Neural cell (in vitro differentiated cells): ENCODE results near the gene DENND5B. TPM values are rescaled to one million over a fixed set of nuclear protein-coding genes. Genes with fewer than 3 reads are reported as not detected.
"Not testable (repeated sequence)": the region's sequence is repeated elsewhere in the genome, so short reads cannot be mapped to it uniquely, and the experiment has no call there.

Source experiments
- H2AFZ ChIP-seq: fragments of 200-600, 300-800 bp; sonication (generic), shearing (Covaris generic); 2 replicates; pipeline ENCODE4 v1.6.0; 2014; ENCODE audit warnings: low read depth, mild to moderate bottlenecking, antibody characterized with exemption, low read length, moderate library complexity
- H3F3A ChIP-seq: fragments of 200-600 bp; shearing (Covaris generic); 2 replicates; pipeline ENCODE4 v1.6.1; 2016; ENCODE audit warnings: mild to moderate bottlenecking, moderate library complexity, mixed read lengths, antibody characterized with exemption, low read length; ENCODE audit not compliant: insufficient read depth, poor library complexity, severe bottlenecking
- H3K27ac ChIP-seq: fragments of 200-600, 300-800 bp; sonication (generic), shearing (Covaris generic); 2 replicates; pipeline ENCODE4 v1.5.1; 2014; ENCODE audit warnings: mild to moderate bottlenecking, low read length, moderate library complexity
- H3K27me3 ChIP-seq: fragments of 300-800, 200-600 bp; sonication (generic), shearing (Covaris generic); 2 replicates; pipeline ENCODE4 v1.6.0; 2014; ENCODE audit warnings: mild to moderate bottlenecking, low read depth, low read length, moderate library complexity; ENCODE audit not compliant: insufficient read depth
- H3K36me3 ChIP-seq: fragments of 300-800, 200-600 bp; sonication (generic), shearing (Covaris generic); 2 replicates; pipeline ENCODE4 v1.5.1; 2014; ENCODE audit warnings: mild to moderate bottlenecking, antibody characterized with exemption, low read length, moderate library complexity; ENCODE audit not compliant: insufficient read depth
- H3K4me2 ChIP-seq: fragments of 300-800, 200-600 bp; sonication (generic), shearing (Covaris generic); 2 replicates; pipeline ENCODE4 v1.6.0; 2014; ENCODE audit warnings: mild to moderate bottlenecking, low read length
- H3K4me3 ChIP-seq: fragments of 300-800, 200-600 bp; sonication (generic), shearing (Covaris generic); 2 replicates; pipeline ENCODE4 v1.5.1; 2014; ENCODE audit warnings: mild to moderate bottlenecking, low read length, moderate library complexity
- H3K79me2 ChIP-seq: fragments of 200-600 bp; shearing (Covaris generic); replicated peaks from 2 replicates; pipeline ENCODE4 v1.6.0; 2014; ENCODE audit warnings: mild to moderate bottlenecking, low read length, moderate library complexity; ENCODE audit not compliant: insufficient read depth
- H3K9ac ChIP-seq: fragments of 300-800, 200-600 bp; sonication (generic), shearing (Covaris generic); 2 replicates; pipeline ENCODE4 v1.6.1; 2016; ENCODE audit warnings: mild to moderate bottlenecking, low read length, mixed read lengths
- H3K9me2 ChIP-seq: fragments of 200-600 bp; shearing (Covaris generic); 2 replicates; pipeline ENCODE4 v1.6.1; 2016; ENCODE audit warnings: mild to moderate bottlenecking, low read length, mixed read lengths; ENCODE audit not compliant: insufficient read depth
- H3K9me3 ChIP-seq: fragments of 200-600, 300-800 bp; sonication (generic), shearing (Covaris generic); 2 replicates; pipeline ENCODE4 v1.6.1; 2016; ENCODE audit warnings: mild to moderate bottlenecking, mixed run types, low read length, moderate library complexity, mixed read lengths
- H4K20me1 ChIP-seq: fragments of 200-600 bp; shearing (Covaris generic); 2 replicates; pipeline ENCODE4 v1.6.1; 2016; ENCODE audit warnings: mild to moderate bottlenecking, mixed run types; ENCODE audit not compliant: insufficient read depth
- EP300 ChIP-seq: fragments of 450-650 bp; conservative IDR thresholded peaks from 2 replicates; pipeline ENCODE4 v1.6.1; 2014; ENCODE audit warnings: antibody characterized with exemption, mild to moderate bottlenecking, moderate library complexity; ENCODE audit not compliant: poor library complexity, severe bottlenecking
- EZH2 ChIP-seq: fragments of 200-600, 300-800 bp; shearing (Covaris generic), sonication (generic); IDR thresholded peaks from 2 replicates; pipeline ENCODE4 v1.6.1; 2014; ENCODE audit warnings: antibody characterized with exemption, low read length, borderline replicate concordance, mild to moderate bottlenecking; ENCODE audit not compliant: insufficient read depth, poor library complexity, severe bottlenecking
- MXI1 ChIP-seq: fragments of 450-650 bp; conservative IDR thresholded peaks from 2 replicates; pipeline ENCODE4 v1.6.1; 2014; ENCODE audit warnings: antibody characterized with exemption, mild to moderate bottlenecking; ENCODE audit not compliant: poor library complexity, severe bottlenecking
- POLR2AphosphoS5 ChIP-seq: IDR thresholded peaks from 2 replicates; pipeline ENCODE4 v1.6.1; 2012
- RAD21 ChIP-seq: fragments of 450-650 bp; conservative IDR thresholded peaks from 2 replicates; pipeline ENCODE4 v1.6.1; 2014; ENCODE audit warnings: antibody characterized with exemption, mild to moderate bottlenecking, moderate library complexity
- REST ChIP-seq: IDR thresholded peaks from 2 replicates; pipeline ENCODE4 v1.6.1; 2012; ENCODE audit warnings: borderline replicate concordance
- SMC3 ChIP-seq: fragments of 450-650 bp; conservative IDR thresholded peaks from 2 replicates; pipeline ENCODE4 v1.6.1; 2014; ENCODE audit warnings: antibody characterized with exemption, mild to moderate bottlenecking, moderate library complexity; ENCODE audit not compliant: poor library complexity
- TAF1 ChIP-seq: IDR thresholded peaks from 2 replicates; pipeline ENCODE4 v1.6.1; 2012; ENCODE audit warnings: low read depth
- polyA plus RNA-seq: library from polyadenylated mRNA; depleted of rRNA; stranded (reverse); fragments of >200 nt; gene quantifications from 2 replicates; pipeline ENCODE4 v1.2.3, GENCODE V29; 2014
- TF ChIP-seq, protein P1 (sequence below): fragments of 450-650 bp; IDR thresholded peaks from 2 replicates; pipeline ENCODE4 v1.5.1; 2014; ENCODE audit warnings: antibody characterized with exemption, mild to moderate bottlenecking, moderate library complexity; ENCODE audit not compliant: poor library complexity, severe bottlenecking

DENND5B gene
- polyA plus RNA-seq, 1 donor from 2014 or later, result 23.8 TPM

GRCh38 chr12:31375422-31375821 lies 215.5 kb downstream of the DENND5B start:
- H3K27me3 ChIP-seq, H2AFZ ChIP-seq, H3K4me2 ChIP-seq, H3K9me2 ChIP-seq, H3K9ac ChIP-seq, H3K36me3 ChIP-seq, H4K20me1 ChIP-seq, H3F3A ChIP-seq, H3K9me3 ChIP-seq, H3K4me3 ChIP-seq, H3K27ac ChIP-seq, H3K79me2 ChIP-seq: not testable (repeated sequence)

DNA sequence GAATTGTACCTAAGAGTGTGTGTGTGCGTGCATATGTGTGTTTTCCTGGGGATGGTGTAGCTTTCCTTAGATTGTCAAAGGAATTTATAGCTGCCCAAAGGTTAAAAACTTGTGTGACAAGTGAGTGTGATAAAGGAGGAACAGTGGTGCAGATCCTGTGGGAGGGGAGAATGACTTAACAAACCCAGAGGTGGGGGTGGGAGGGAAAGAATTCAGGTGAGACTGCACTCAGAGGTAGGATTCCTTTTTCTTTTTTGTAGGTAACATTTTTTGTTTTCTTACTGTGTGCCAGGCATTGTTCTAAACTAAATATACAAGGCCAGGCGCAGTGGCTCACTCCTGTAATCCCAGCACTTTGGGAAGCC lies 219.7 kb downstream of the DENND5B start:
- Histone ChIP-seq H3K4me2 (no peak overlapping the region), H3K27me3 (no peaks in the 10 kb centered on the region), H3K9ac (no peak overlapping the region), H3K36me3 (no peaks in the 10 kb centered on the region), H3F3A (no peaks in the 10 kb centered on the region), H4K20me1 (no peaks in the 10 kb centered on the region), H3K9me3 (no peaks in the 10 kb centered on the region), H3K79me2 (no peaks in the 10 kb centered on the region), H2AFZ (no peak overlapping the region), H3K27ac (no peak overlapping the region), H3K4me3 (no peak overlapping the region), H3K9me2 (no peaks in the 10 kb centered on the region)
- no peak for TF ChIP-seq POLR2AphosphoS5
- TF ChIP-seq RAD21, result no peak
- TF ChIP-seq EP300, result no peak
- TF ChIP-seq, protein P1, sequence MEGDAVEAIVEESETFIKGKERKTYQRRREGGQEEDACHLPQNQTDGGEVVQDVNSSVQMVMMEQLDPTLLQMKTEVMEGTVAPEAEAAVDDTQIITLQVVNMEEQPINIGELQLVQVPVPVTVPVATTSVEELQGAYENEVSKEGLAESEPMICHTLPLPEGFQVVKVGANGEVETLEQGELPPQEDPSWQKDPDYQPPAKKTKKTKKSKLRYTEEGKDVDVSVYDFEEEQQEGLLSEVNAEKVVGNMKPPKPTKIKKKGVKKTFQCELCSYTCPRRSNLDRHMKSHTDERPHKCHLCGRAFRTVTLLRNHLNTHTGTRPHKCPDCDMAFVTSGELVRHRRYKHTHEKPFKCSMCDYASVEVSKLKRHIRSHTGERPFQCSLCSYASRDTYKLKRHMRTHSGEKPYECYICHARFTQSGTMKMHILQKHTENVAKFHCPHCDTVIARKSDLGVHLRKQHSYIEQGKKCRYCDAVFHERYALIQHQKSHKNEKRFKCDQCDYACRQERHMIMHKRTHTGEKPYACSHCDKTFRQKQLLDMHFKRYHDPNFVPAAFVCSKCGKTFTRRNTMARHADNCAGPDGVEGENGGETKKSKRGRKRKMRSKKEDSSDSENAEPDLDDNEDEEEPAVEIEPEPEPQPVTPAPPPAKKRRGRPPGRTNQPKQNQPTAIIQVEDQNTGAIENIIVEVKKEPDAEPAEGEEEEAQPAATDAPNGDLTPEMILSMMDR, result no peak
- TF ChIP-seq TAF1, result no peak
- TF ChIP-seq SMC3, result no peak
- TF ChIP-seq REST, result no peak
- TF ChIP-seq EZH2, result no peak
- TF ChIP-seq MXI1, result no peak
